Stimulated activated CD4-positive, alpha-beta T cell treated with anti-CD3 and anti-CD28 coated beads, Interleukin-4, amount 100 ng/mL, for 1 hour (primary cell): ENCODE results near the gene SST.
A peak's percentile ranks its signal among the peaks of the same experiment; 100 is the strongest.
"Not testable (repeated sequence)": the region's sequence is repeated elsewhere in the genome, so short reads cannot be mapped to it uniquely, and the experiment has no call there.

Source experiments
- DNase-seq: peaks from one replicate; pipeline ENCODE4 v3.0.0-alpha.2; 2020

SST gene

DNA sequence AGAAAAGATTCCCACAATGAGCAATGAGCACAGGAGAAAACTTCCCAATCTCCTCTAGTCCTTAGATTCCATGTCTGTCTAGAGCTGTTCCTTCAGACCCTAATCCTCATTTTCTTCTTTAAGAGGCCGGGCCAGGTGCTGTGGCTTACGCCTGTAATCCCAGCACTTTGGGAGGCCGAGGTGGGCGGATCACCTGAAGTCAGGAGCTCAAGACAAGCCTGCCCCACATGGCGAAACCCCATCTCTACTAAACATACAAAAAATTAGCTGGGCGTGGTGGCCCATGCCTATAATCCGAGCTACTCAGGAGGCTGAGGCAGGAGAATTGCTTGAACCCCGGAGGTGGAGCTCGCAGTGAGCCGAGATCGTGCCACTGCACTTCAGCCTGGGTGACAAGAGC is 11.6 kb upstream of the SST start:
- DNase-seq, result not testable (repeated sequence)

- DNase-seq, result peak; percentile 66
These were observed 9.6 kb upstream of the SST start for GRCh38 chr3:187679638-187680396.

GRCh38 chr3:187678726-187679268 is 8.6 kb upstream of the SST start:
- peak; percentile 7 for DNase-seq

DNA sequence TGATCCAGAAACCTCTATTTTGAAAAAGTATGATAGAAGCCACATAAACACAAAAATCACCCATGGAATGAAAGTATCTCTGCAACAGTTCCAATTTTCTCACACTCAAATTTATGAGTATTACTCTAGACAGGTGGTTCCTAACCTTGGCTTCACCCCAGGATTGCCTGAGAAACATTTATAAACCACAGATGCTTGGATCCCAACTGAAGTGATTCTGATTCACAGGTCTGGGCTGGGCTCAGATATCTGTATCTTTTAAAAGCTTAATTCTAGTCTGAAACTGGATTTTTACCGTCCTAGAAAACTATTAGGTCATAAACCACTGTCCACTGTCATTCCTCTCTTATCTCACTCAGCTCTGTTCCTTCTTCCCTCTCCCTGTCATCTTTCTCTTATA is 7.4 kb upstream of the SST start:
- DNase-seq, result no peak

GRCh38 chr3:187673012-187673411 is 2.8 kb upstream of the SST start:
- DNase-seq, result no peak

DNA sequence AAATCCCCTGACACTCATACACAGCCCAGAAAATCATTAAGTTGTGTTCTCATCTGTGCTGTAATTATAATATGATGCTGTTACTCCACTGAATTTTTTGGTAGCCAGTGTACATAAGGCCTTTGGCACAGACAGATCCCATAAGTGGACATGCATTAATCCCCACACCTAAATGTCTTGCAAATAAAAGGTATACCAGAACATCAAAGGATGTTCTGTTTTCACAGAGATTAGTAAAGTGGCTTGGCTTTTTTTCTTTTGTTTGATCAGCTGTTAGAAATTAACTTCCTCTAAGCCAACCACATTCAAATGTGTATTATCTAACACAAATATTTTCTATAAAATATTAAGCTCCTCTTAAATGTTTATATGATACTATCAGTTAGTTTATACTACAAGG is 2.7 kb downstream of the SST start:
- DNase-seq, result no peak

- DNase-seq, result no peak
These were observed 4.3 kb downstream of the SST start for GRCh38 chr3:187665764-187666402.

- DNase-seq, result no peak
These were observed 5.2 kb downstream of the SST start for GRCh38 chr3:187665010-187665409.

GRCh38 chr3:187662848-187663409 is 7.3 kb downstream of the SST start:
- no peak for DNase-seq

GRCh38 chr3:187661267-187661666 is 8.9 kb downstream of the SST start:
- no peak for DNase-seq

- DNase-seq, result no peak
These were observed 18.9 kb downstream of the SST start for GRCh38 chr3:187651282-187651681.

- no peak for DNase-seq
These were observed 22.0 kb downstream of the SST start for GRCh38 chr3:187648177-187648576.

GRCh38 chr3:187646906-187647660 is 23.1 kb downstream of the SST start:
- DNase-seq, result no peak

DNA sequence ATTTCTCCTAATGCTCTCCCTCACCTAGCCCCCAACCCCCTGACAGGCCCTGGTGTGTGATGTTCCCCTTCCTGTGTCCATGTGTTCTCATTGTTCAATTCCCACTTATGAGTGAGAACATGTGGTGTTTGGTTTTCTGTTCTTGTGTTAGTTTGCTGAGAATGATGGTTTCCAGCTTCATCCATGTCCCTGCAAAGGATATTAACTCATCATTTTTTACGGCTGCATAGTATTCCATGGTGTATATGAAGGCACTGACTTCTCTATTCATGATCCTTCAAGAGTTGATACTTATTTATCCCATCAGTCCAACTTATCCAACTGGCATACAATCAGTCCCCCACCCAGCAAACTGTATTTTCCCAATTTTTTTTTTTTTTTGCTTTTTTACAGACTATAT is 24.8 kb downstream of the SST start:
- DNase-seq, result not testable (repeated sequence)

- DNase-seq, result no peak
These were observed 27.3 kb downstream of the SST start for GRCh38 chr3:187642861-187643260.

DNA sequence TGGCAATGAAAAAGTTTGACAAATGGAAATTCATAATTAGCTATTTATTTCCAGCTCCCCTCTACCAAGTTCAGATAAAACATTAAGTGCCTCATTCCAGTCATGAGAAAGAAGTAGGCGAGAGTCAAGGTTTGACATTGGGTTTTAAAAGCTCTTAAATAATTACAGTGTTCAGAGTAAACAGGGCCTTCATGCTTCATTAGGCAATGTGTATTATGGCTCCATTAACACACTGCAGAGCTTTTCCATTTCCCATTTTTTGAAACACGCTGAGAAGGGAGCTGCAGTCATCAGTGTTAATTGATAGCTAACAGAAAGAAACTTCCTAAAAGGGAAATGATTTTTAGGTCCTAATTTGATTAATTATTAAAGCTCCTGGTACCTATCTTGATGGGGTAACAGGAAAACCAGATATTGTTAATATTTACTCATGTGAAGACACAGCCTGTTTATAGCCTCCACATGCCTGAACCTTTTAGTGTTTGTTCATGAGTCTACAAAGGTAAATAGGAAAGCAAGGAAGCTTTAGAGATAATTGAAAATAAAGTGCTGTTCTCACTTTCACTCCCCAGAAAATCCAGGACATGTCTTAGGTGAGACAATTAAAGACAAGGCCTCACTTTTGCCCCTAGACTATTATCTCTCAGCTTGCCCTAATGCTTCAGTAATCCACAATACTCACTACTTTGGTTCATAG is 28.7 kb downstream of the SST start:
- DNase-seq, result no peak

DNA sequence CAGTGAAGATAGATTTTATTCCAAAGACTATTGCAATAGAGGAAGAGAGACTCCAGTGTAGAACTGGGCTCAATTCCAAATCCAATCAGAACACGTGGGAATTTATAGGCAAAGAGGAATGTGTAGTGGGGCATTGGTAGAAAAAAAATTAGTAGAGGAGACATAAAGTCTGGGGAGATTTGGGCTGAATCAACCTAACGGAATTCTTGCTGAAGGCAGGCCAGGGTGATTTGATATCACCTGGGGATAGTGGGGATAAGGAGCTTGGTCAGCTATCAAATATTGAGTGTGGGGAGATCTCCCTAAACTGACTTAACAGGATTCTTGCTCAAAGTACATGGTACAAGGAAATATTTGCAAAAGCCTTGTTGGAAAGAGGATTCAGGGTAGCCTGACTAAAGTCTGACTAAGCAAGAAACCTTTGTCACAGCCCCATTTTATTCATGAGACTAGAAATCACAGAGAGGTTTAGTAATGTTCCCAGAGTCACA is 29.6 kb downstream of the SST start:
- DNase-seq, result no peak

DNA sequence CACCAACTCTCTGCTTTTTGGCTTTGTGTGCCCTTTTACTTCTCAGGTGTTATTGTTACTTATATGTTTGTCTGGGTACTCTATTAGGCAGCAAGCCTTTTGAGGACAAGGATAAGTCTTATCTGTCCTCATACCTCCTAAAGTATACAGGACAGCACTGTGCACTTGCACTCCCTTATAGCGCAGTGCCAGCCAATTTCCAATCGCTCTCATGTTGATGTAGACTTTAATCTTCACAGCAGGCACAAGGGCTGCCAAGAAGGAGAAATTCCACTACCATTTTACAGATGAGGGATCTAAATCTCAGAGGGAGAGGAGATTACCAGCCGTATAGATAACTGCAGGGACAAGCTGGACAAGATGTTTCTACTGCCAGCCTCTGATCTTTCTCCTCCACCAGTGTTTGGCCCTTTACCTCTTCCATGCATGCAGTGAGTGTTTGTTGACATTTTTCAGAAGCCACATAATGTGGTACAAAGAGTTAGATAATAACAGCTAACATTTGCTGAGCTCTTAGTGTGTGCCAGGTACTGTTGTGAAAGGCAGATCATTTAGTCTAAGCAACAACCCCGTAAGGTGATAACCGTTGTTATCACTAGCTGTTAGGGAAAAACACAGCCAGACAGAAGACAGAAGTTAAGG is 30.1 kb downstream of the SST start:
- DNase-seq, result no peak

DNA sequence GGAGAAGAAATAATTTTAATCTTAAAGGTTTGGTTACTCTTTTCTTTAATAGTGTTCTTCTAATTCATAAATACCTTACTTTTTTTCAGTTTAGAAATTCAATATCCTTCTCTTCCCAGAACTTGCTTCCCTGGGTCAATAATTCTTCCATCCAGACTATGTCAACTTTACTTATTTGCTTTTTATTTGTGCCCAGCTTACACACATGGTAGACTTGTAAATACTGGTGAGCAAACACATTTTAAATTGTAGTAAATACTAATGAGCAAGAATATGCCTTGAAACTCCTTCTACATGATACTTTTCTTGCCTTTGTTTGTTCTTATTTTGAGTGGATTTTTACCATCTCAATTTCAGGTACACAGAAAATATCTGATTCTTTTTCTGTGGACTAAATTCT is 33.7 kb downstream of the SST start:
- no peak for DNase-seq

DNA sequence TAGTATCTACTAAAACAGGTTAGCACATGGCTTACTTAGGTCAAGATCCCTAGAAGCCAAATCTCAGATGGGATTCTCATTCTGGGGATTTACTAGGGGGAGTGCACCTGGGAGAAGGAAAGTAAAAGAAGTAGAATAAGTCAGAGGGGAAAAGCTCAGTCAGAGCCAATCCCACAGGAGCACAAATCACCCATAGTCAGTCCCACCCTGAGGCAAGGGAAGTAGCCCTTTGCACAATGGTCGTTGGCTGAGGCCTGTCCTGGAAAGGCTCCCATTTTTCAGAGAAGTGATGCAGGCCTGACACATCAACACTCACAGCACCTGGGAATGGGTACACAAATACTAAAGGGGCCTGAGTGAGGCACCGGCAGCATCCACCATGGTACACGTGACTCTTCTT is 39.8 kb downstream of the SST start:
- no peak for DNase-seq

DNA sequence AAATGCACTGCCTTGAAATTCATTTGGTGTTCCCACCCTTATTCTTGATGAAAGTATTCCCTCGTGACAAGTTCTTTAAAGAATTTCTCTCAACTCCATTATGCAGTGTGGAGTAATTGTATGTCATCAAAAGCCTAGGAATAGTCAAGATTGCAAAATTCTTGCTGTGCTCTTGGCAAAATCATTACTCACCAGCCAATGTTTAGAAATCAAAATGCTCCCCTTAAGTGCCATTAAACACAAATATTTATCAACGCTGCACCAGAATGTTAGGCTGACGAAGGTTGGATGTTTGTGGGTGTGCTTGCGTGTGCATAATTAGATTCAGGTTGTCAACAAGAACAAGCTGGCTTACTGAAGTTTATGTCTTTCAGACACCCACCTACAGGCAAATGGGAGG is 40.5 kb downstream of the SST start:
- no peak for DNase-seq

DNA sequence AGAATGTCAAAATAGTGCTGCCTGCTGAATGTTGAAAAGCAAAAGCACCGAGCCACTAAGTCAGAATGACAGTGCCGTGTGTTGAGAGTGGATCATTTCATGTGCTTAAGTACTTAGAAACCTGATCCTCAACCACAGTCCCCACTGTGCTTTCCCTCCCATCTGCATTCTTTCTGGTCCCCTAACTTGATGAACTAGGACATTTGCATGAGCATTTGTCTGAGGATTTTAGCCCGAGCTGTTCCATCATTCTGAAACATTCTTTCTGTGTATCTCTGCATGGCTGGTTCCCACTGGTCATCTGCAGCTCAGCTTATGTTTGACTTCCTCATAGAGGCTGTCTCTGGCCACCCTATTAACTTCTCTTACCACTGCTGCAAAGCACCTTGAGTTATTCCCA is 42.0 kb downstream of the SST start:
- DNase-seq, result no peak
